Measurements from ENCODE around the gene TMCO4.
"Not testable (repeated sequence)": the region's sequence is repeated elsewhere in the genome, so short reads cannot be mapped to it uniquely, and the experiment has no call there.

The TMCO4 gene

GRCh38 chr1:19799230-19800075 lies at the start of gene TMCO4:
Gene TMCO4 (minus strand): TSS chr1:19799916. CDS start chr1:19780758, 19,158 bp downstream.
- peak; percentile 63 for DNase-seq (ENCODE audit: low spot score)

GRCh38 chr1:19849307-19849706 lies 49.6 kb upstream of the TMCO4 start:
- not testable (repeated sequence) for DNase-seq (ENCODE audit: low spot score)

GRCh38 chr1:19847334-19847733 lies 47.6 kb upstream of the TMCO4 start:
- DNase-seq (ENCODE audit: low spot score), result not testable (repeated sequence)

- no peak for DNase-seq (ENCODE audit: low spot score)
Observed at GRCh38 chr1:19846338-19846737, 46.6 kb upstream of the TMCO4 start.

GRCh38 chr1:19845555-19845954 lies 45.8 kb upstream of the TMCO4 start:
- DNase-seq (ENCODE audit: low spot score), result no peak

- no peak for DNase-seq (ENCODE audit: low spot score)
Observed at GRCh38 chr1:19844731-19845495, 45.2 kb upstream of the TMCO4 start.

GRCh38 chr1:19840228-19840627 lies 40.5 kb upstream of the TMCO4 start:
- peak; percentile 11 for DNase-seq (ENCODE audit: low spot score)

GRCh38 chr1:19837866-19838265 lies 38.1 kb upstream of the TMCO4 start:
- no peak for DNase-seq (ENCODE audit: low spot score)

GRCh38 chr1:19835578-19835977 lies 35.9 kb upstream of the TMCO4 start:
- no peak for DNase-seq (ENCODE audit: low spot score)

- no peak for DNase-seq (ENCODE audit: low spot score)
Observed at GRCh38 chr1:19831441-19831840, 31.7 kb upstream of the TMCO4 start.

- DNase-seq (ENCODE audit: low spot score), result no peak
Observed at GRCh38 chr1:19828546-19828945, 28.8 kb upstream of the TMCO4 start.

- DNase-seq (ENCODE audit: low spot score), result no peak
Observed at GRCh38 chr1:19825298-19825697, 25.6 kb upstream of the TMCO4 start.

GRCh38 chr1:19824541-19824940 lies 24.8 kb upstream of the TMCO4 start:
- no peak for DNase-seq (ENCODE audit: low spot score)

- no peak for DNase-seq (ENCODE audit: low spot score)
Observed at GRCh38 chr1:19824036-19824435, 24.3 kb upstream of the TMCO4 start.

- DNase-seq (ENCODE audit: low spot score), result no peak
Observed at GRCh38 chr1:19819701-19820100, 20.0 kb upstream of the TMCO4 start.

GRCh38 chr1:19818324-19818723 lies 18.6 kb upstream of the TMCO4 start:
- no peak for DNase-seq (ENCODE audit: low spot score)

GRCh38 chr1:19817160-19817559 lies 17.4 kb upstream of the TMCO4 start:
- no peak for DNase-seq (ENCODE audit: low spot score)

- DNase-seq (ENCODE audit: low spot score), result not testable (repeated sequence)
Observed at GRCh38 chr1:19816737-19817086, 17.0 kb upstream of the TMCO4 start.

GRCh38 chr1:19815801-19816736 lies 16.4 kb upstream of the TMCO4 start:
- DNase-seq (ENCODE audit: low spot score), result no peak

- no peak for DNase-seq (ENCODE audit: low spot score)
Observed at GRCh38 chr1:19814681-19815503, 15.2 kb upstream of the TMCO4 start, which contains the start of gene RNF186. Gene RNF186 (minus strand): TSS chr1:19815283. CDS start chr1:19815101, 182 bp downstream.

- no peak for DNase-seq (ENCODE audit: low spot score)
Observed at GRCh38 chr1:19814244-19814661, 14.5 kb upstream of the TMCO4 start.
